ENCODE data around the gene IFT74.

DNA sequence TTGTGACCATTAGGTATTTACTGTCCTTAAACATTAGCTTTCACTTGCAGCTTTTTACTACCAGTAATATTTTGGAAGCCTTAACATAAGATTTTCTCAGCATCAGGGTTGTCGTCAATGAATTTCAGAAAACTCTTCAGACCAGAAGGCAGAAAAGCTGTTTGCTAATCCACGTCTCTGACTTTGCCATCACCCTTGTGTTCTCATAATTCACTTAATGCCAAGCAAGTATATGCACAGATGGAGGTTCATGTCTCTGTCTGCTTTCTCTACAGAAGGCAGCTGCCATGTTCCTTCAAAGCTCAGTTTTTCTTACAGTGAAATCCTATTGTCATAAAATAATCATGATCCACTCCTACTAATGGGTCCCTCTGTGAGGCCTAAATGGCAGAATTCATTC is 87.0 kb downstream of the IFT74 start:
- TF ChIP-seq ZNF671 (CRISPR knock-in tag; IDR thresholded peaks at IDR 0.05) = no peak
- TF ChIP-seq, protein P1, sequence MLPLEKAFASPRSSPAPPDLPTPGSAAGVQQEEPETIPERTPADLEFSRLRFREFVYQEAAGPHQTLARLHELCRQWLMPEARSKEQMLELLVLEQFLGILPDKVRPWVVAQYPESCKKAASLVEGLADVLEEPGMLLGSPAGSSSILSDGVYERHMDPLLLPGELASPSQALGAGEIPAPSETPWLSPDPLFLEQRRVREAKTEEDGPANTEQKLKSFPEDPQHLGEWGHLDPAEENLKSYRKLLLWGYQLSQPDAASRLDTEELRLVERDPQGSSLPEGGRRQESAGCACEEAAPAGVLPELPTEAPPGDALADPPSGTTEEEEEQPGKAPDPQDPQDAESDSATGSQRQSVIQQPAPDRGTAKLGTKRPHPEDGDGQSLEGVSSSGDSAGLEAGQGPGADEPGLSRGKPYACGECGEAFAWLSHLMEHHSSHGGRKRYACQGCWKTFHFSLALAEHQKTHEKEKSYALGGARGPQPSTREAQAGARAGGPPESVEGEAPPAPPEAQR (CRISPR knock-in tag; IDR thresholded peaks at IDR 0.05) = no peak
- no peak for TF ChIP-seq CTCF (IDR thresholded peaks at IDR 0.05)
- TF ChIP-seq, protein P2, sequence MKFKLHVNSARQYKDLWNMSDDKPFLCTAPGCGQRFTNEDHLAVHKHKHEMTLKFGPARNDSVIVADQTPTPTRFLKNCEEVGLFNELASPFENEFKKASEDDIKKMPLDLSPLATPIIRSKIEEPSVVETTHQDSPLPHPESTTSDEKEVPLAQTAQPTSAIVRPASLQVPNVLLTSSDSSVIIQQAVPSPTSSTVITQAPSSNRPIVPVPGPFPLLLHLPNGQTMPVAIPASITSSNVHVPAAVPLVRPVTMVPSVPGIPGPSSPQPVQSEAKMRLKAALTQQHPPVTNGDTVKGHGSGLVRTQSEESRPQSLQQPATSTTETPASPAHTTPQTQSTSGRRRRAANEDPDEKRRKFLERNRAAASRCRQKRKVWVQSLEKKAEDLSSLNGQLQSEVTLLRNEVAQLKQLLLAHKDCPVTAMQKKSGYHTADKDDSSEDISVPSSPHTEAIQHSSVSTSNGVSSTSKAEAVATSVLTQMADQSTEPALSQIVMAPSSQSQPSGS (CRISPR knock-in tag; IDR thresholded peaks at IDR 0.05; ENCODE audit: borderline replicate concordance, low read depth) = no peak

Measured in WTC11 (cell line).